ENCODE measurements around the gene FAM13A. TPM values are rescaled to one million over a fixed set of nuclear protein-coding genes. Genes with fewer than 3 reads are reported as not detected.

Gene FAM13A
- total and polyA plus RNA-seq, 8 donors, result 15.7 to 56.4 (median 38.1) TPM

GRCh38 chr4:88881227-88881569 lies 175.8 kb downstream of the FAM13A start:
- no peak for TF ChIP-seq CTCF (IDR thresholded peaks at IDR 0.05)
- ATAC-seq, result no peak

GRCh38 chr4:88880501-88881226 lies 176.3 kb downstream of the FAM13A start:
- 92 to 95% methylated on average over 11 of the region's 11 CpGs for WGBS, 2 donors
- intact Hi-C loops (cut with DNase I), result no loop called here
- no peaks in the 10 kb centered on the region for H3K27me3 ChIP-seq
- ATAC-seq (no peak), FAIRE-seq (no peak), DNase-seq (no peak)
- H3K4me1 ChIP-seq, result peaks cover 7 to 12% (median 9%) of the 10 kb centered on the region in 3 donors
- no peak overlapping the region for H3K27ac ChIP-seq
- H3K4me3 ChIP-seq, result no peak overlapping the region
- no peaks in the 10 kb centered on the region for H3K36me3 ChIP-seq
- H3K9me3 ChIP-seq, result no peaks in the 10 kb centered on the region
- TF ChIP-seq CTCF (IDR thresholded peaks at IDR 0.05), result no peak

More at GRCh38 chr4:88881227-88881569, 175.8 kb downstream of the FAM13A start:
- DNase-seq, result no peak
- Histone ChIP-seq H3K27ac (no peak overlapping the region), H3K4me1 (peaks cover 7 to 12% (median 9%) of the 10 kb centered on the region in 3 donors), H3K9me3 (no peaks in the 10 kb centered on the region), H3K4me3 (no peak overlapping the region), H3K27me3 (no peaks in the 10 kb centered on the region), H3K36me3 (no peaks in the 10 kb centered on the region)
- WGBS, 2 donors, result 70 to 77% methylated on average over 2 of the region's 2 CpGs
- no peak for FAIRE-seq
- intact Hi-C loops (cut with DNase I), result no loop called here

GRCh38 chr4:88879991-88880390 lies 177.0 kb downstream of the FAM13A start:
- 68 to 70% methylated on average over 4 of the region's 4 CpGs for WGBS, 2 donors
- intact Hi-C loops (cut with DNase I), result no loop called here
- no peak overlapping the region for H3K27ac ChIP-seq
- FAIRE-seq (no peak), ATAC-seq (peak in 1 of 4 donors; percentile 22), DNase-seq (no peak)
- H3K9me3 ChIP-seq, result no peaks in the 10 kb centered on the region
- no peak for TF ChIP-seq CTCF (IDR thresholded peaks at IDR 0.05)
- H3K27me3 ChIP-seq, result no peaks in the 10 kb centered on the region
- H3K4me1 ChIP-seq, result peaks cover 7 to 12% (median 9%) of the 10 kb centered on the region in 3 donors
- H3K4me3 ChIP-seq, result no peak overlapping the region
- H3K36me3 ChIP-seq, result no peaks in the 10 kb centered on the region

GRCh38 chr4:88878642-88879041 lies 178.3 kb downstream of the FAM13A start:
- Histone ChIP-seq H3K4me1 (peaks cover 7 to 12% (median 9%) of the 10 kb centered on the region in 3 donors), H3K27me3 (no peaks in the 10 kb centered on the region), H3K27ac (no peak overlapping the region), H3K36me3 (no peaks in the 10 kb centered on the region), H3K4me3 (no peak overlapping the region), H3K9me3 (no peaks in the 10 kb centered on the region)
- DNase-seq, result no peak
- intact Hi-C loops (cut with DNase I), result no loop called here
- no peak for TF ChIP-seq CTCF (IDR thresholded peaks at IDR 0.05)
- FAIRE-seq, result no peak
- WGBS, 2 donors, result 36 to 39% methylated on average over 1 of the region's 1 CpG
- peak in 3 of 4 donors; percentile 41 to 92 (median 63) for ATAC-seq

- FAIRE-seq (no peak), ATAC-seq (no peak), DNase-seq (no peak)
- H3K4me1 ChIP-seq, result peaks cover 0 to 7% (median 0%) of the 10 kb centered on the region in 3 donors
- H3K9me3 ChIP-seq, result no peaks in the 10 kb centered on the region
- H3K36me3 ChIP-seq, result no peaks in the 10 kb centered on the region
- H3K27ac ChIP-seq, result no peak overlapping the region
- WGBS, 2 donors, result 89 to 92% methylated on average over 9 of the region's 9 CpGs
- H3K4me3 ChIP-seq, result no peak overlapping the region
- intact Hi-C loops (cut with DNase I), result no loop called here
- H3K27me3 ChIP-seq, result no peaks in the 10 kb centered on the region
- TF ChIP-seq CTCF (IDR thresholded peaks at IDR 0.05), result no peak
These were observed 186.6 kb downstream of the FAM13A start for GRCh38 chr4:88870428-88870827.
